GM19023 (cell line): ENCODE measurements around the gene TRAF7.
"Not testable (repeated sequence)": the region's sequence is repeated elsewhere in the genome, so short reads cannot be mapped to it uniquely, and the experiment has no call there.

Experiments used
- ATAC-seq: cut with Tn5 transposase; IDR thresholded peaks from one replicate; pipeline ENCODE4 v1.9.1; 2021; ENCODE audit warnings: mild to moderate bottlenecking, moderate library complexity; ENCODE audit not compliant: unreplicated experiment

TRAF7 gene

DNA sequence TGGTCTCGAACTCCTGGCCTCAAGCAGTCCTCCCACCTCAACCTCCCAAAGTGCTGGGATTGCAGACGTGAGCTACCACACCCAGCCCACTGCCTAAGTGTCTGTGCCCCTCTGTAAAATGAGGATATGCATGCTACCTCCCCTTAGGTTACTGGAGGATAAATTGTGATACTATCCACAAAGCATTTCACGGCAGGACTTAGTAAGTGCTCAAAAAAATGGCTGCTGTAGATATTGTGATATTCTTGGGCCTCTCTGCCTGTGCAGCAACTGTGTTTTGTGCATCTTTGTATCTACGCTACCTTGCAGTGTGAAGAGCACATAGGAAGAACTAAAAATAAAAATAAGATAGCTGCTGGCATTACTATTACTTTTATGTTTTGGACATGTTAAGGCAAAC, 42.7 kb downstream of the TRAF7 start:
- no peak for ATAC-seq

DNA sequence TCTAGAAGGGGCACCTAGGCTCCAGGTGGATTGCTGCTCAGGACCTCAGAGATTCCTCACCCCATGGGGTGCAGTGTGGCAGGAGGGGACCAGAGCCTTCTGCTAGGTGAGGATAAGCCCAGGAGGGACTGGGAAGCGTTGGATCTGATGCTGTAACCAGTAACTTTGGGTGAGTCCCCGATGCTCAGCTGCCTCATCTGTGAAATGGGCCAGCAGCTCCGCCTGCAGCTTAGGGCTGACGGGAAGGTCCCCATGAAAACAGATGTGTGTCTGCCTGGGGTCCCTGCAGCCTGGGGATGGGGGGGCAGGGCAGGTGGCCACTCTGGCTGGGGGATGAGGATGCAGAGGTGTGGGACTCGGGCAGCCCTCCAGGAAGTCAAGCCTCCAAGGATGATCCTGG, 43.5 kb downstream of the TRAF7 start:
- no peak for ATAC-seq

DNA sequence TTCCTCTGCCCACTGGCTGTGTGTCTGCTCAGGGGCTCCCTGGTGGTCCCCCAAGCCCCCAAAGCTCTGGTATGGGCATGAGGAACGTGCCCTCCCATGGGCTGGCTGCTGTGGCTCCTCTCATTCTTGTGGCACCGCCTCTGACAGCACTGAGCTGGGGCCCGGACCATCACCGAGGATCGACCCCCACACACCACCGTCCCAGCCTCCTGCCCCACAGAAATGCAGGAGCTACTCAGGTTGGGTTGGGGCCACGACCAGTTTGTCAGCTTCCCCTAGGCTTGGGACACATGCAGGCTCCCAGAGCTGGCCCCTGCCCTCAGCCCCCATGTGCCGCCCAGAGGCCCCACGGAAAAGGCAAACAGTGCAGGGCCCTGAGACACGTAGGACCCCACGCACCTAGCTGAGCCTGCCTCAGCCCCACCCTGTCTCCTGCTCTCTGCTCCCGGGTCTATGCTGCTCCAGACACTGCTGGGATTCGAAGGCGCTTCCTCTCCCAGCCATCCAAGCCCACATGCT, 44.1 kb downstream of the TRAF7 start:
- no peak for ATAC-seq

DNA sequence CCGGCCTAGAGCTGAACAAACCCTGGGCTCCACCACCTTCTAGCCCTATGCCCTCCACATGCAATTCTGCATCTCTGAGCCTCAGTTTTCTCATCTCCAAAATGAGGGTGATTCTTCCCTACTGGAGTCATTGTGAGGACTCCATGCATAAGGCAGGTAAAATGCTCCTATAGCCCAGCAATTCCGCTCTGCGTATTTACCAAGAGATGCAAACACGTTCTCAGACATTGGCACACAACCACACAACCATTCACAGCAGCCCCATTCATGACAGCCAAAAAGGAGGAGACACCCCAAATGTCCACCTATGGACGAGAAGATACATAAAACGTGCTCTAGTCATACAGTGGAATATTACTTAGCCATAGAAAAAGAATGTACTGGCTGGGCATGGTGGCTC, 44.7 kb downstream of the TRAF7 start:
- ATAC-seq: no peak

DNA sequence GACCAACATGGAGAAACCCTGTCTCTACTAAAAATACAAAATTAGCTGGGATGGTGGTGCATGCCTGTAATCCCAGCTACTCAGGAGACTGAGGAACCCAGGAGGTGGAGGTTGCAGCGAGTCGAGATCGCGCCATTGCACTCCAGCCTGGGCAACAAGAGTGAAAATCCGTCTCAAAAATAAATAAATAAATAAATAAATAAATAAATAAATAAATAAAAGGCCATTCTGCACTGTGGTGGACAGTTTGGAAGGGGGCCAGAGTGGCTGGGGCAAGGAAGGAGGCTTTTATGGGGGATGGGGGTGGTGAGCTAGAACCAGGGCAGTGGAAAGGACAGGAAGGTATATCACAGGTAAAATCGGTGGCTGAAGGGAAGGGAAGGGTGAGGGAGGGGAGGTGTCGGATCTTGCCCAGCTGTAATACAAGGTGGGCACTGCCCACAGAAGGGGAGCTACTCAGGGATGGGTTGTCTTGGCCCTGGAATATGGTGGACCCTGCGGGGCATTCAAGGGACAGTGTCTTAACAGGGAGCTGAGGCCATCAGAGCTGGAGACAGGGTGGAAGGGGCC, 47.6 kb downstream of the TRAF7 start:
- ATAC-seq: not testable (repeated sequence)

DNA sequence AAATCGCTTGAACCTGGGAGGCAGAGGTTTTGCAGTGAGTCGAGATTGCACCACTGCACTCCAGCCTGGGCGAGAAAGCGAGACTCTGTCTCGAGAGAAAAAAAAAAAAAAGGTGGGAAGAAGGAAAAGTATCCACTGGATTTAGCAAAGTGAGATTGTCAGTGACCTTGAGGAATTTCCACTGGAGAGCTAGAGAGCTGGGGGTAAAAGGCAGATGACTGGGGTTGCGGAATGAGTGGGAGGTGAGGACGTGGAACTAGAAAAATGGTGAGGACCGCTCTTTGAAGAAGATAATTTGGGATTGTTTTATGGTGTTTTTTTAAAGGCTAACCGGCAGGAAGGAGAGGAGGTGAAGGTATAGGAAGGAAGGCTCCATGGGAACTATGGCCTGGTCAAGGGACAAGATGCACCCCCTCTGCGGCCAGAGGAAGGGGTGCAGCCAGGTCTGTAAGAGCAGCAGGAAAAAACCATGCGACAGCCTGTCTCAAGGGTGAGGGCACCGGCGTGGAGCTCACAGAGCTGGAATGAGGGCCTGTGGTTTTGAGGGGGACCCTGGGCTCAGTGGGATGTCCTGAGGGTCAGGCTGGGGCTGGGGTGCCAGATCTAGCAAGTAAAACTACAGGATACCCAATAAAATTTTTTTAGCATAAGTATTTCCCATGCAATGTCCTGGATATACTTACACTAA, 49.0 kb downstream of the TRAF7 start:
- ATAC-seq: no peak

DNA sequence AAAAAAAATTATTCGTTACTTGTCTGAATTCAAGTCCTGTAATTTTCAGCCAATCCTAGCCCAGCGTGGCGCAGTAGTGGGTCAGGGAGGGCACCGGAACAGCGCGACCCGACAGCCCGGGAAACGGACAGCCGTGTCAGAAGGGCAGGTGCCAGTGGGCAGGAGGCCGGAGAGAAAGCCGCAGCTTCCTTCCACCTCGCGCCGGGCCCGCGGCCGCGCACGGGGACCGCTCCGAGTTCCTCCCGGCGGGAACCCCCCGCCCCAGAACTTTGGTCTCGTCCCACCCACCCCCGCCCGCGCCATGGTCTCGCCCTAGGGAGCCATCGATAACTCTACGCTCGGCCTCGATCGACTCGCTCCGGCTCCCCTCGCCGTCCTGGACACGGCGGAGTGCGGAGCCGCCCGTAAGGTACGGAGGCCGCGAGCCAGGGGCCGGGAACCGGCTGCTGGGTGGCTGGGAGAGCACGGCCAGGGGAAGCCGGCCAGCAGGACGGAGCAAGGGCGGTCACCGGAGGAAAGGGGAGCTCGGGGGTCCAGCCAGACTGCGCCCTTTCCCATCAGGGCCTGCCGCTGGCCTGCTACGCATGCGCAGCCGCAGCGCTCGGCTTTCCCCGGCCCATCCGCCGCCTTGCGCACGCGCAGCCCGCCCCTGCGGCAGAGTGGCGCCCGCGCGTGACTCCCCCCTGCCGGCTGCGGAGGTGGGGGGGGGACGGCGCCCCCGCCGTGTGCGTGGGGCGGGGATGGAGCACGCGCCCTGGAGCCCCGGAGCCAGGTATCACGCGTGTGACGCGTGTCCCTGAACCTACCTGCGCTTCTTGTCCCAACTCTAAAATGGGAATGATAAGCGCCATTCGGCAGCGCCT, 49.8 kb downstream of the TRAF7 start, which contains the start of gene MLST8:
TSS of gene MLST8 (plus strand) at position 351 of the 863 bp plus-strand sequence. CDS start 632 bp downstream, outside the sequence.
- peak; percentile 72 for ATAC-seq

DNA sequence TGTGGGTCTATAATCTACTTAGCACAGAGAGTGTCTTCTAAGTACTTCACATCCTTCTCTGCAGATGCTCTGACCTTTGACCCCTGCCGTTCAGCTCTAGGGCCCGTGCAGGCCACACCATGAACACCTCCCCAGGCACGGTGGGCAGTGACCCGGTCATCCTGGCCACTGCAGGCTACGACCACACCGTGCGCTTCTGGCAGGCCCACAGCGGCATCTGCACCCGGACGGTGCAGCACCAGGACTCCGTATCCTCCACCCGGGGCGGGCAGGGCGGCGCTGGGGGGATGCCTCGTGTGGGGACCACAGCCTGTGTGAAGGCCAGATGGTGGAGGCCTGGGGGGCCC, 50.4 kb downstream of the TRAF7 start:
- ATAC-seq: peak; percentile 12

DNA sequence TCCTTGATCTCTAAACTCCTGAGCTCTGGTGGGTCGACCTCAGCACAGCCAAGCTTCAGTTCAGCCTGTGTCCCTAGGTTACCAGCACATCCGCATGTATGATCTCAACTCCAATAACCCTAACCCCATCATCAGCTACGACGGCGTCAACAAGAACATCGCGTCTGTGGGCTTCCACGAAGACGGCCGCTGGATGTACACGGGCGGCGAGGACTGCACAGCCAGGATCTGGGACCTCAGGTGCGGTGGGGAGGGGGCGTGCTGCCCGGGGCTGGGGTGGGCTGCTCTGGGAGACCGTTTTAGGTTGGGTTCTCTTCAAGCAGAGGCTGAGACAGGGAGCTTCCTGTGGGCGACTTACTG, 50.8 kb downstream of the TRAF7 start:
- ATAC-seq: no peak

DNA sequence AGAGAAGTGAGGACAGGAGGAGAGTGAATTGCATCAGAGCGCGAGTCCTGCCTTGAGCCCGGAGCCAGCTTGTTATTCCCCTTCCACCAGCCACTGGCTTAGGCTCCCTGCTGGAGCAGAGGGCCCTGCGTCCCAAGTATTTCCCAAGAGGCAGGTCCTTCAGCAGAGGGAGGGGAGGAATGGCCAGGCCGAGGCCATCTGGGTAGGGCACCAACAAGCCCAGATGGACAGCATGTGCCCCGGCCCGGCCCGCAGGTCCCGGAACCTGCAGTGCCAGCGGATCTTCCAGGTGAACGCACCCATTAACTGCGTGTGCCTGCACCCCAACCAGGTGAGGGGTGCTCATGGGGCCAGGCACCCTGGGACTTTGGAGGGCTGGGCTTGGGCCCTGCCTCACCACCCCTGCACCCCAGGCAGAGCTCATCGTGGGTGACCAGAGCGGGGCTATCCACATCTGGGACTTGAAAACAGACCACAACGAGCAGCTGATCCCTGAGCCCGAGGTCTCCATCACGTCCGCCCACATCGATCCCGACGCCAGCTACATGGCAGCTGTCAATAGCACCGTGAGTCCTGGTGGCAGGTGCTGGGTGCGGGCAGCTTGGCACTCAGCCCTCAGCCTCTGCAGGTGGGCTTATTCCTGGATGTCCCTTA, 51.3 kb downstream of the TRAF7 start:
- ATAC-seq: no peak

DNA sequence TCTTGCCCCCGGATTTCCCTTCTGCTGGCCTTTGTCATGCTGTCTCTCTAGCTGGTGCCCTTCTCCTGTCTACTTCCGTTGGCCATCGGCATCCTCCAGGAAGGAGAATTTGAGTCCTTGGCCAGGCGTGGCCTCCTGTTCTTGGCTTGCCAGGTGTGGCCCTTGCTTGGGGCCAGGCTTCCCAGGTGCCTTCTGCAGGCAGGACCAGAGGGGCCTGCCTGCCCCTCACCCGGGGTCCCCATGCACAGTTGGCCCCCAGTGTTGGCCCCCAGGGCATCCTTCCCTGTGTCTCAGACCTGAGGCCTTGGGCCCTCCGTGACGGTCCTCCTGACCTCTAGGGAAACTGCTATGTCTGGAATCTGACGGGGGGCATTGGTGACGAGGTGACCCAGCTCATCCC, 52.3 kb downstream of the TRAF7 start:
- ATAC-seq: no peak

DNA sequence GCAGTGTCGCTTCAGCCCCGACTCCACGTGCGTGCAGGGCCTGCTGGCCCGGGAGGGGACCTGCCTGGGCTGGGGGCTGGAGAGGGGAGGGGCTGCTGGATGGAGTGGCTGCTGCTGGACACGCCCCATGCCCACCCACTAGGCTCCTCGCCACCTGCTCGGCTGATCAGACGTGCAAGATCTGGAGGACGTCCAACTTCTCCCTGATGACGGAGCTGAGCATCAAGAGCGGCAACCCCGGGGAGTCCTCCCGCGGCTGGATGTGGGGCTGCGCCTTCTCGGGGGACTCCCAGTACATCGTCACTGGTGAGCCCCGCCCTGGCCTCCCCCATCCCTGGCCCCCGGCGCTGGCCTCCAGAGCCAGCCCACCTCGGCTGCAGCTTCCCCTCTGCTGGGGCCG, 52.7 kb downstream of the TRAF7 start:
- ATAC-seq: no peak

DNA sequence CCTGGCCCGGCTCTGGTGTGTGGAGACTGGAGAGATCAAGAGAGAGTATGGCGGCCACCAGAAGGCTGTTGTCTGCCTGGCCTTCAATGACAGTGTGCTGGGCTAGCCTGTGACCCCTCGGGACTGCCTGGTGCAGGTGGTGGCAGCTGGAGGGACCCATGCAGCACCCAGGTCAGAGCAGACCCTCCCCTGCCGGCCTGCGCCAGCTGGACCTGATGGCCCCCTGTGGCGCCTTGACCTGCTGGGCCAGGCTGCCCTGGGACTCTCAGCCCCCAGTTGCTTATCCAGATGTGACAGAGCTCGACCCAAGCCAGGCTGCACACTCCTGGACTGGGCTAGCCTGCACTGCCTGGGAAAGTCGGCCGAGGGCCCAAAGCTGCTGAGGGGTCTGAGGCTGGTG, 53.2 kb downstream of the TRAF7 start:
- no peak for ATAC-seq

DNA sequence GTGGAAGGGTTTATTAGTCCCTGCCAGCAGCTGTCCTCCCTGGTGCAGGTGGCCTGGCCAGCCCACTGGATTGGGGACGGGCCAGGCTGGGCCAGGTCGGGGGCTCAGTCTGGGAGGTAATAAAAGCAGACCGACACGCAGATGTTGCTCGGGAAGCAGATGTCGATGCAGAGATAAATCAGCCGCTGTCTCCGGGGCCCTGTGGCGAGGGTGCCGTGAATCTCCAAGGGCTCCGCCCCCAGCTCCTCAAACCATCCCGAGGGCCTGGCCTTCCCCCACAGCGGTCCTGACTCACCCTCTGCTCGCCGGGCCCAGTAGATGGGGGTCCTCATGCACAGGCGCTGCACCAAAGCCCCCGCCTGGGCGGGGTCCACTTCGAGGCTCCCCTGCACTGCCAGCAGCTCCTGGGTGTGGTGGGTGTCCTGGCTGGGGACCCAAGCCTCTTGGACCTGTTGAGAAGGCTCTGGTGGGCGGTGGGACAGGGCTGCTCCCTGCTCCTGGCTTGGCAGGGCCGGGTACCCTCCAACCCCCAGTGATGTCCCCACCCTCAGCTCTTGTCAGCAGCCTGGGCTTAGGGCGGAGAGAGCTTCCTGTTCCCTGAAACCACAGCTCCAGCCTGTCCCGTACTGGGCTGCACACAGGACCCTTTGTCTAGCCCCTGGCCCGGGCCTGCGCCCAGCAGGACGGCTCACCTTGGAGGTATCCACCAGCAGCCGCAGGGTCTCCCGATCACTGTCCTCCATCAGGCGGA, 53.9 kb downstream of the TRAF7 start:
- ATAC-seq: no peak

DNA sequence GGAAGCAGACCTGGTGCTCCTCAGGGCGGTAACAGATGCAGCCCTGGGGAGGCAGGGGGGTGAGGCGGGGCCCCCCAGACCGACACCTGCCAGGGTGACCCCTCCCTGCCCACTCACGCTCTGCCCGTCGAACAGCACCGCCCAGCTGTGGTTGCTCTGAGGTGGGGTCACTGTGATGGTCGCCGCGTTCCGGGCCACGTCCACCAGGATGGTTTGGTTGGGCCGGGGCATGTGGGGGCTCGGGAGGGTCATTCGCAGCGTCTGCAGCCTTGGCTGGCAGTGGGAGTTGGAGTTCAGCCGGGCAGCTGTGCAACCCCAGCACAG, 54.4 kb downstream of the TRAF7 start:
- ATAC-seq: no peak

DNA sequence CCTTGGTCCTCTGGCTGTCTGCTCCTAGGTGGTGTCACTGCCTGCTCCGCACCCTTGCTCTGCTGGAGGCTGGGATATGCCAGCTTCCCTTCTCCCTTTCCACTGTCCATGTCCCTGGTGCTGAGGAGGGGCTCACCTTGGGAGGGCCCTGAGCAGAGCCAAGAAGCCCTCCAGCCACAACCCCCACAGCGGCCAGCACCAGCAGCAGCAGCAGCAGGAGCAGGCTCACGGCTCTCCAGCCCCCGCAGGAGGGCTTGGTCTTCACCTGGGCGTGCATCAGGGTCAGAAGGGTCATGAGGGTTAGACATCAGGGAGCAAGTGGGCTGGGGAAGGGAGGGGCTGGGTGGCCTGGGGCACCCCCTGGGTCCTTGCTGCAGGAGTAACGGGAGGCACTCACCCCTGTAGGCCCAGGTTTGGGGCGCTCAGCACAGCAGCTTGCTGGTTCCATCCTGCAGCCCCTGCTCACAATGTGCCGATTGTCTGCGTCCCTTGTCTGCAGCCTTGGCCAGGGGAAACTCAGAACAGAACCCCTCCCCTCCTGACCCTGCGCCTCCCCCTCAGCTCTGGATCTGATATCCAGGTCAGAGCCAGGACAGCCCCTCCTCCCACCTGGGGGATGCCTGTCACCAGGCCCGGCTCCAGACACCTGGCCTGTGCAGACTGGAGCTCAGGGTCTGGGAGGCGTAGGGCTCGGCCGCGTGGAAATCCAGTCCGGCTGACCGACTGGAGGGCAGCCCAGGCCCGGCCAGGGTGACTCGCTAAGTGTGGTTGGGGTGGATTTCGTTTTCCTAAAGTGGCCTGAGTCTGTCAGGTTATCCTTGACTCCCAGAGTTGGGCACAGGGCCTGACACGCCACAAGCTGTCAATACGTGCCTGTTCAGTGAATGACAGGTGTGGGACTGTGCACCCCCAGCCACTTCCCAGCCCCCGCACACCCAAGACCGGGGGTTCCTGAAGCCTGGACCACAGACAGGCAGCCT, 55.1 kb downstream of the TRAF7 start, which contains the start of gene BRICD5:
TSS of gene BRICD5 (minus strand) at position 478 of the 980 bp plus-strand sequence. CDS start at position 448, 30 bp downstream.
- ATAC-seq: no peak

DNA sequence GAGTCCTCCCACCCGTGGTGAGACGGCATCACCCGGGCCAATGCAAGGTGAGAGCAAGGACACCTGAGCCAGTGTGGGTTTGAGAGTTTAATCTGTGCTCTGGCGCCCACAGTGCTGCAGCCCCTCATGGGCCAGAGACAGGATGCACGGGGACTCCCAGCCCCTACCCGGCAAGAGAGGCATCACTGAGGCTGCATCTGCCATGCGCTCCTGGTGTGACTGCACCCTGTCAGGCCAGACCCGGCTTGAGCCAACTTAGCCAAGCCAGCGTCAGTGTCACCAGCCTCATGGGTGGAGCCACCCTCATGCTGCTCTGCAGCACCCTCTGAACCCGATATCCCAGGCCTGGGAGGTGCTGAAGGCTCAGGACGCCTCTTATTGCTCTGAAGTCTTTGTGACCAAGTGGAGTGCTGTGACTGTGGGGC, 56.4 kb downstream of the TRAF7 start:
- no peak for ATAC-seq

DNA sequence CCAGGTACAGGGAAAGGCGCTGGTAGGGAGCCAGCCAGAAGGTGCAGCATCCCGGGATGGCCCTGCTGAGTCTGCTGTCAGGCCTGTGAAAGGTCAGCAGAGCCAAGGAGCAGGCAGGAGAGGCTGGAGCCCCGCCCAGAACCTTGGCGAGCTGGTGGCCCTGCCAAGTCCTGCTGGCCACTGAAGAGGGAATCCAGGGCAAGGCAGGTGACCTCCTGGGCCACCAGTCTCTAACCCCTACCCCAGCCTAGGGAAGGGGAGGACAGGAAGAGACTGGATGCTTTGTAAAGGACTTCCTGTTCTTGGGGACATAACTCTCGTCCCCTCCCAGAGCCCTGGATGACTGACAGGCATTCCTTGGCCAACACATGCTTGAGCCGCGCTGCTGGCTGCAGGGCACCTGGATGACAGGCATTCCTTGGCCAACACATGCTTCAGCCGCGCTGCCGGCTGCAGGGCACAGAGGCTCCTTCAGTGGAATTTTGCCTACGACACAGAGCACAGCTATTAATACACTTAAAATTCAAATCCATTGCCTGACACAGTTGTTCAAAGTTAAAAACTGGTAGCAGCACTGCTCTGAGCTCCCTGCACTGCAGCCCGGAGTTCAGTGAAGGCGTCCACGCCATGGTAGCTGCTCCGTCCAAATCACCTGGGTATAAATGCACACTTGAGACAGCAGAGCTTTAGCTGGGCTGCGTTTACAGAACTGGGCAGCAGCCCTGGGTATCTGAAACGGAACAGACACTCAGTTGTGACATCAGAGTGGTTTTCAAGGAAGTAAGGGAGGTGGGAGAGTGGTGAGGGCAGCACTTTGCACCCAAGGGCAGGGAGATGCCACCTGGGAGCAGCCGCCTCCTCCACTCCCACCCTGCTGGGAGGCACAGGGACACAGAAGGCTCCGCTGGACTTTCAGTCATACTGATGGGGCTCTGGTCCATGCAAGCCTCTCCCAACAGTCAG, 57.1 kb downstream of the TRAF7 start:
- ATAC-seq: no peak
